Measurements from ENCODE around the gene FRAS1.

Gene FRAS1

DNA sequence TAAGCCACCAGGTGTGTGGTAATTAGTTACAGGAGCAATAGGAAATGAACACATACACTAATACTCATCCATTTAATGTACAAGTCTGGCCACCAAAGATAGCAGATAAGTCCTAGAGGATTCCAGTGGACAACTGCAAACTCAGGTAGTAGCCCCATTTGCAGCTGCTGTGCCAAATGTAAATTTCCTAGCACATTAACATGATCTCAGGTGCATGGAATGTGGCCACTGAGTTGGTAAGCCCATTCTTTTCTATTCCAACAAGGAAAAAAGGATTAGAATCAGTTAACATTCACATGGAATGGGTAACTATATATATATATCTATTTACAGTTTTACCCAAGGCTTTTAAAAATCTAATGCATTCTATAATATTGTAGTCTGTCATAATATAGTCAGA lies 23.3 kb upstream of the FRAS1 start:
- Mint-ChIP-seq H3K4me1 (peaks cover 13% of the 10 kb centered on the region), H3K9me3 (peaks cover 4% of the 10 kb centered on the region), H3K27ac (no peak overlapping the region), H3K4me3 (no peak overlapping the region), H3K27me3 (ENCODE audit: low read depth) (peaks cover 10% of the 10 kb centered on the region), H3K36me3 (ENCODE audit: low read depth) (no peaks in the 10 kb centered on the region)
- TF ChIP-seq, protein P1, sequence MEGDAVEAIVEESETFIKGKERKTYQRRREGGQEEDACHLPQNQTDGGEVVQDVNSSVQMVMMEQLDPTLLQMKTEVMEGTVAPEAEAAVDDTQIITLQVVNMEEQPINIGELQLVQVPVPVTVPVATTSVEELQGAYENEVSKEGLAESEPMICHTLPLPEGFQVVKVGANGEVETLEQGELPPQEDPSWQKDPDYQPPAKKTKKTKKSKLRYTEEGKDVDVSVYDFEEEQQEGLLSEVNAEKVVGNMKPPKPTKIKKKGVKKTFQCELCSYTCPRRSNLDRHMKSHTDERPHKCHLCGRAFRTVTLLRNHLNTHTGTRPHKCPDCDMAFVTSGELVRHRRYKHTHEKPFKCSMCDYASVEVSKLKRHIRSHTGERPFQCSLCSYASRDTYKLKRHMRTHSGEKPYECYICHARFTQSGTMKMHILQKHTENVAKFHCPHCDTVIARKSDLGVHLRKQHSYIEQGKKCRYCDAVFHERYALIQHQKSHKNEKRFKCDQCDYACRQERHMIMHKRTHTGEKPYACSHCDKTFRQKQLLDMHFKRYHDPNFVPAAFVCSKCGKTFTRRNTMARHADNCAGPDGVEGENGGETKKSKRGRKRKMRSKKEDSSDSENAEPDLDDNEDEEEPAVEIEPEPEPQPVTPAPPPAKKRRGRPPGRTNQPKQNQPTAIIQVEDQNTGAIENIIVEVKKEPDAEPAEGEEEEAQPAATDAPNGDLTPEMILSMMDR (IDR thresholded peaks at IDR 0.05; ENCODE audit: unreplicated experiment in 3 of 3): no peak

GRCh38 chr4:78038704-78039103 lies 18.4 kb upstream of the FRAS1 start:
- H3K27ac Mint-ChIP-seq: no peak overlapping the region
- no peak overlapping the region for H3K4me3 Mint-ChIP-seq
- H3K9me3 Mint-ChIP-seq: peaks cover 4% of the 10 kb centered on the region
- H3K4me1 Mint-ChIP-seq: no peaks in the 10 kb centered on the region
- TF ChIP-seq, protein P1 (IDR thresholded peaks at IDR 0.05; ENCODE audit: unreplicated experiment in 3 of 3): no peak
- no peaks in the 10 kb centered on the region for H3K36me3 Mint-ChIP-seq (ENCODE audit: low read depth)
- H3K27me3 Mint-ChIP-seq (ENCODE audit: low read depth): no peaks in the 10 kb centered on the region

GRCh38 chr4:78039678-78040077 lies 17.4 kb upstream of the FRAS1 start:
- no peaks in the 10 kb centered on the region for H3K36me3 Mint-ChIP-seq (ENCODE audit: low read depth)
- no peaks in the 10 kb centered on the region for H3K4me1 Mint-ChIP-seq
- H3K27ac Mint-ChIP-seq: no peak overlapping the region
- H3K9me3 Mint-ChIP-seq: peaks cover 4% of the 10 kb centered on the region
- no peak overlapping the region for H3K4me3 Mint-ChIP-seq
- H3K27me3 Mint-ChIP-seq (ENCODE audit: low read depth): no peaks in the 10 kb centered on the region
- TF ChIP-seq, protein P1 (IDR thresholded peaks at IDR 0.05; ENCODE audit: unreplicated experiment in 3 of 3): no peak

- Mint-ChIP-seq H3K9me3 (peaks cover 4% of the 10 kb centered on the region), H3K4me1 (no peaks in the 10 kb centered on the region), H3K36me3 (ENCODE audit: low read depth) (no peaks in the 10 kb centered on the region), H3K27me3 (ENCODE audit: low read depth) (no peaks in the 10 kb centered on the region), H3K4me3 (no peak overlapping the region), H3K27ac (no peak overlapping the region)
- TF ChIP-seq, protein P1 (IDR thresholded peaks at IDR 0.05; ENCODE audit: unreplicated experiment in 3 of 3): no peak
Measured at GRCh38 chr4:78040431-78040830, 16.7 kb upstream of the FRAS1 start.

GRCh38 chr4:78047366-78047765 lies 9.8 kb upstream of the FRAS1 start:
- no peaks in the 10 kb centered on the region for H3K4me1 Mint-ChIP-seq
- H3K27ac Mint-ChIP-seq: no peak overlapping the region
- TF ChIP-seq, protein P1 (IDR thresholded peaks at IDR 0.05; ENCODE audit: unreplicated experiment in 3 of 3): no peak
- H3K27me3 Mint-ChIP-seq (ENCODE audit: low read depth): peaks cover 11% of the 10 kb centered on the region
- H3K9me3 Mint-ChIP-seq: no peaks in the 10 kb centered on the region
- no peaks in the 10 kb centered on the region for H3K36me3 Mint-ChIP-seq (ENCODE audit: low read depth)
- no peak overlapping the region for H3K4me3 Mint-ChIP-seq

- TF ChIP-seq, protein P1 (IDR thresholded peaks at IDR 0.05; ENCODE audit: unreplicated experiment in 3 of 3): peak in 1 of 3 experiments; percentile 17
- Mint-ChIP-seq H3K4me3 (peak overlapping the region; percentile 96 to 97 (median 97)), H3K4me1 (peaks cover 16% of the 10 kb centered on the region)
Measured at GRCh38 chr4:78056265-78057129, 626 bp upstream of the FRAS1 start.

More at GRCh38 chr4:78056265-78057129, 626 bp upstream of the FRAS1 start:
- Mint-ChIP-seq H3K36me3 (ENCODE audit: low read depth) (no peaks in the 10 kb centered on the region), H3K9me3 (no peaks in the 10 kb centered on the region), H3K27me3 (ENCODE audit: low read depth) (peaks cover 7% of the 10 kb centered on the region), H3K27ac (peak overlapping the region; percentile 85 to 93 (median 92))

All from nephron (organoid).